ENCODE data around the gene ITIH4. TPM values are rescaled to one million over a fixed set of nuclear protein-coding genes. Genes with fewer than 3 reads are reported as not detected.

Gene ITIH4
- total RNA-seq, 1 experiment from 2014 or later = 1.5 TPM

- in situ Hi-C loops (cut with HindIII; ENCODE audit: low pct_unique_long_range_greater_than_20kb, low sequenced_read_pairs) = no loop called here
- BruUV-seq (replicated peaks) = no TSS peak
- Histone ChIP-seq H3K4me1 (ENCODE audit: control insufficient read depth, insufficient read depth, low read length) (no peaks in the 10 kb centered on the region), H3K4me3 (ENCODE audit: low read depth in 2 of 2, low read length in 2 of 2) (no peak overlapping the region), H3K27me3 (ENCODE audit: control insufficient read depth, insufficient read depth, low read length) (no peaks in the 10 kb centered on the region), H3K9me3 (ENCODE audit: control insufficient read depth, insufficient read depth, low read depth, low read length) (no peaks in the 10 kb centered on the region), H3K27ac (ENCODE audit: low read length) (no peak overlapping the region), H3K36me3 (ENCODE audit: control insufficient read depth, insufficient read depth, low read length) (no peaks in the 10 kb centered on the region)
- ATAC-seq (no peak), DNase-seq (ENCODE audit: low read depth, low spot score) (no peak)
- TF ChIP-seq SIN3A (IDR thresholded peaks at IDR 0.05; ENCODE audit: borderline replicate concordance, insufficient read depth, low read depth, low read length) (no peak), CTCF (IDR thresholded peaks at IDR 0.05) (no peak), REST (IDR thresholded peaks at IDR 0.05; ENCODE audit: insufficient read depth in 1 of 2, low read depth in 2 of 2, low read length in 1 of 2) (no peak), POLR2AphosphoS5 (IDR thresholded peaks at IDR 0.05; ENCODE audit: low read depth, low read length) (no peak), TCF7L2 (IDR thresholded peaks at IDR 0.05; ENCODE audit: low read depth, low read length) (no peak)
- intact Hi-C loops (cut with micrococcal nuclease; ENCODE audit: unreplicated experiment) = no loop called here
- ChIA-PET CTCF (no interaction called here), POLR2A (no interaction called here)
These were observed 40.8 kb downstream of the ITIH4 start for GRCh38 chr3:52789746-52790040.

GRCh38 chr3:52788890-52789745 is 41.4 kb downstream of the ITIH4 start:
- POLR2A ChIA-PET = no interaction called here
- TF ChIP-seq POLR2AphosphoS5 (IDR thresholded peaks at IDR 0.05; ENCODE audit: low read depth, low read length) (no peak), CTCF (IDR thresholded peaks at IDR 0.05) (no peak), REST (IDR thresholded peaks at IDR 0.05; ENCODE audit: insufficient read depth in 1 of 2, low read depth in 2 of 2, low read length in 1 of 2) (no peak), TCF7L2 (IDR thresholded peaks at IDR 0.05; ENCODE audit: low read depth, low read length) (no peak), SIN3A (IDR thresholded peaks at IDR 0.05; ENCODE audit: borderline replicate concordance, insufficient read depth, low read depth, low read length) (no peak)
- ATAC-seq = 0 out of 2 replicates have a peak, but pooled peaks have one; percentile 23
- H3K27ac ChIP-seq (ENCODE audit: low read length) = no peak overlapping the region
- H3K4me1 ChIP-seq (ENCODE audit: control insufficient read depth, insufficient read depth, low read length) = no peaks in the 10 kb centered on the region
- no peaks in the 10 kb centered on the region for H3K9me3 ChIP-seq (ENCODE audit: control insufficient read depth, insufficient read depth, low read depth, low read length)
- intact Hi-C loops (cut with micrococcal nuclease; ENCODE audit: unreplicated experiment) = no loop called here
- no peaks in the 10 kb centered on the region for H3K27me3 ChIP-seq (ENCODE audit: control insufficient read depth, insufficient read depth, low read length)
- no peak for DNase-seq (ENCODE audit: low read depth, low spot score)
- H3K36me3 ChIP-seq (ENCODE audit: control insufficient read depth, insufficient read depth, low read length) = no peaks in the 10 kb centered on the region
- no TSS peak for BruUV-seq (replicated peaks)
- in situ Hi-C loops (cut with HindIII; ENCODE audit: low pct_unique_long_range_greater_than_20kb, low sequenced_read_pairs) = no loop called here
- CTCF ChIA-PET = no interaction called here
- H3K4me3 ChIP-seq (ENCODE audit: low read depth in 2 of 2, low read length in 2 of 2) = no peak overlapping the region
